K562 (cell line): ENCODE data around the gene GPSM3. TPM values are rescaled to one million over a fixed set of nuclear protein-coding genes. Genes with fewer than 3 reads are reported as not detected.
"Not testable (repeated sequence)": the region's sequence is repeated elsewhere in the genome, so short reads cannot be mapped to it uniquely, and the experiment has no call there.

Experiments used
- EHMT2 ChIP-seq: fragments of 450-650 bp; IDR thresholded peaks from 2 replicates; pipeline ENCODE4 v1.6.1; 2018; ENCODE audit warnings: antibody characterized with exemption
- HBP1 ChIP-seq: fragments of 450-650 bp; formaldehyde crosslinking; IDR thresholded peaks from 2 replicates; pipeline ENCODE4 v1.4.0; 2022; ENCODE audit warnings: missing genetic modification characterization
- JUND ChIP-seq, 2 experiments: IDR thresholded peaks; 2 replicates in 1 of 2; 3 replicates in 1 of 2; pipeline ENCODE4 v1.6.1; 2011; ENCODE audit warnings: borderline replicate concordance in 2 of 2, low read depth in 2 of 2, low read length in 2 of 2, improper control_type of control experiment in 1 of 2, missing biosample characterization in 1 of 2, missing genetic modification characterization in 1 of 2, missing genetic modification reagents in 1 of 2
- NKRF ChIP-seq: fragments of 450-650 bp; IDR thresholded peaks from 2 replicates; pipeline ENCODE4 v1.6.1; 2016; ENCODE audit warnings: borderline replicate concordance
- OTX1 ChIP-seq: fragments of 450-650 bp; formaldehyde crosslinking; IDR thresholded peaks from 2 replicates; pipeline ENCODE4 v1.4.0; 2022; ENCODE audit warnings: mild to moderate bottlenecking
- POLR2A ChIP-seq: fragments of 450-650 bp; conservative IDR thresholded peaks from 2 replicates; pipeline ENCODE4 v1.6.1; 2016
- SRF ChIP-seq, 2 experiments: fragments of 250-450, 450-650 bp in 1 of 2; sonication (Bioruptor Pico) in 1 of 2; sonication (generic) in 1 of 2; formaldehyde crosslinking; IDR thresholded peaks; 2 replicates each; pipeline versions ENCODE4 v1.5.0 to v1.5.1; 2020 to 2022; ENCODE audit warnings: mild to moderate bottlenecking in 1 of 2, missing genetic modification reagents in 1 of 2
- VEZF1 ChIP-seq: fragments of 200-800 bp; sonication (Bioruptor generic); IDR thresholded peaks from 2 replicates; pipeline ENCODE4 v1.6.1; 2017; ENCODE audit warnings: missing genetic modification characterization, missing compliant biosample characterization
- polyA plus RNA-seq, 8 experiments: library from polyadenylated mRNA; depleted of rRNA in 4 of 8; stranded (reverse) in 5 of 8; unstranded in 3 of 8; fragments of >200 nt; fragmentation: Nextera tagmentation in 2 of 8; fragmentation: Illumina TruSeq in 1 of 8; extraction: Ambion mirVana in 2 of 8; extraction: Trizol in 1 of 8; gene quantifications; 2 replicates each; pipeline versions ENCODE4 v1.2.1 to v1.2.3, GENCODE V29; 2011 to 2014; ENCODE audit warnings: inconsistent platforms in 1 of 8, missing spikeins in 1 of 8
- total RNA-seq, 7 experiments: library from RNA; depleted of rRNA in 6 of 7; stranded (reverse); fragments of >200 nt in 6 of 7; fragmentation: Illumina TruSeq in 2 of 7; extraction: Trizol in 2 of 7; gene quantifications; 2 replicates each; pipeline versions ENCODE4 v1.2.1 to v1.2.3, GENCODE V29; 2011 to 2021; ENCODE audit warnings: low replicate concordance in 1 of 7

GPSM3 gene
- total and polyA plus RNA-seq, 9 of the 15 experiments (the other 6 are each of a cell fraction or from before 2014, with no cell fraction given) = 5.3 to 42.6 (median 24.4) TPM

- TF ChIP-seq HBP1 (CRISPR knock-in tag) (peak; percentile 83), JUND (IDR thresholded peaks at IDR 0.05; ENCODE audit: borderline replicate concordance, low read depth, low read length) (peak; percentile 34; the same call in 1 of the 2 replicates), EHMT2 (0 out of 2 replicates have a peak, but pooled peaks have one; percentile 33), OTX1 (CRISPR knock-in tag) (peak; percentile 87), NKRF (0 out of 2 replicates have a peak, but pooled peaks have one; percentile 24), POLR2A (peak; percentile 68), VEZF1 (peak; percentile 64), SRF (CRISPR knock-in tag; IDR thresholded peaks at IDR 0.05) (0 out of 4 replicates have a peak, but pooled peaks of 1 of the 2 experiments have one; percentile 38)
- not testable (repeated sequence) for TF ChIP-seq JUND (tag; IDR thresholded peaks at IDR 0.05; ENCODE audit: borderline replicate concordance, low read depth, low read length)
These were observed 6.7 kb downstream of the GPSM3 start (continued) for GRCh38 chr6:32185681-32186131.
